Daoy (cell line): Measurements from ENCODE around the gene SPRED1. TPM values are rescaled to one million over a fixed set of nuclear protein-coding genes. Genes with fewer than 3 reads are reported as not detected.

Experiments
- DNase-seq: peaks from one replicate; pipeline ENCODE4 v3.0.0-alpha.2; 2015; ENCODE audit warnings: low read depth
- total RNA-seq: library from RNA; depleted of rRNA; stranded (reverse); fragments of >200 nt; shearing (Covaris generic); gene quantifications from 2 replicates; pipeline ENCODE4 v1.2.3, GENCODE V29; 2014; rRNA removed

SPRED1 gene
- total RNA-seq, 1 experiment from 2014 or later: 15.9 TPM

GRCh38 chr15:38354315-38354929, 101.8 kb downstream of the SPRED1 start:
- peak; percentile 59 for DNase-seq

DNA sequence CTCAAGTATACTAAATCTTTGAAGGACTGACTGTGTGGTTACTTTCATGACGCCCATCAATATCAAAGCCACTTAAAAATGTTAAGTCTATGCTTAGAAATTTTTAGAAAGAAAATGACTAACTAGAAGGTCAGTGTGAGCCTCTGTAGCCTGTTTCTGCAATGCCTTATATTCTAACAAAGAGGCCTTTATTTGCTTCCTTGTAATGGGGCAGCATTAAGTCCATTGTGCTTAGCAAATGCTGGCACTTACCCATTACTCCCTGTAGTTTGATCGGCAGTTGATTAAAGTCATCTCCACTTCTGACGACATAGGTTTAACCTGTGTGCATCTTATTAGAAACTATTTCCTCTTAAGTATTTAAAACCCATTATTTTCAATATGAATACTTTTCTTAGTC, 109.7 kb downstream of the SPRED1 start:
- DNase-seq: no peak

DNA sequence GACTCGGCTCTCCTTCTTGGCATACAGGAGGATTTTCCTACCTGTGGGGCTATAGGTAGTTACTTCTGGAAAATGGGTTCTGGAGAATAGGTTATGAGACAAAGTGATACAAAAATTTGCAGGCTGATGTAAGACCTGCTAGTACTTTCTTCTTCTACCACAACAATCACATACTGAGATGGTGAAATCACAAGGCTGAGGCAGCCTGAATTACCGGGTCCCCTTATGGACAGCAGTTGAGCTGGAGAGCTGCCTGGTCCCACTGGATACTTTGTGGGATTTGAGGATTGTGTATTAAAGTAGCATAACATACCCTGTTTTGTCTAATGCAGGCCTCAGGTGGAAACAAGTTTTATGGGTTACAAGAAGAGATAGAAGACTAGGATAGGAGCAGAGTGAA, 114.8 kb downstream of the SPRED1 start:
- no peak for DNase-seq

- DNase-seq: no peak
Measured at GRCh38 chr15:38369936-38370478, 117.4 kb downstream of the SPRED1 start.

DNA sequence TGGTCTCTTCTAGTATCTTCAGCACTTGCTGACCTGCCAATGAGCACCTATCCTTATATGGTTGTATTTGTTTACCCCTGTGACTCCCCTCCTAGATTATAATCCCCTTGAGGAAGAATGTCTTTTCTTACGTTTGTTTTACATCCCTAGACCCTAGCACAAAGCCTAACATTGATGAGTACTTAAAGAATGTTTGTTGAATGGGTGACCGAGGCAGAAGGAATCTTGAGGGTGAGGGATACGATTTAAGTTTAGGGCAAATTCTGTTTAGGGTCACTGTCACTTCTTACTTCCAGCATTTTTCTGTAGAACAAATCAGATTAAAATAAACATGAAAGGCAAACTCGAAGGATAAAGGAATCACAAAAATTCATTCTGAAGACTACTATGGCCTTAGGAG, 120.4 kb downstream of the SPRED1 start:
- DNase-seq: no peak

DNA sequence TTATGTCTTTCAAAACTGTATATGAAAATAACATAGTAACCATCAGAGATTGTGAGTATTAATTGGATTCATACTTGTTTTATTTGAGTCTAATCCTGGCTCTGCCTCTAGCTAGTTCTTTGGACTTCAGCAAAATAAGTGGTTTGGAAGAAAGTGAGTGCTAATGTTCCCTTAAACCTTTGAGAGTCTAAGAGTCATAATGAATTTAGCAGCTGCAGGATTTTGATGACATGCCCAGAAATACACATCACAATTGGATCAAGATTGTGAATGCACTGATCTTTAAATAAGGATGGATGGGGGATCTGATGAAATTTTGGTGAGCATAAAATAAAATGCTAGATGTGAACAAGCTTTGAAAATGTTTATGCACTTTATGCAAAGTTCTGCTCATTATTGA, 121.4 kb downstream of the SPRED1 start:
- no peak for DNase-seq

DNA sequence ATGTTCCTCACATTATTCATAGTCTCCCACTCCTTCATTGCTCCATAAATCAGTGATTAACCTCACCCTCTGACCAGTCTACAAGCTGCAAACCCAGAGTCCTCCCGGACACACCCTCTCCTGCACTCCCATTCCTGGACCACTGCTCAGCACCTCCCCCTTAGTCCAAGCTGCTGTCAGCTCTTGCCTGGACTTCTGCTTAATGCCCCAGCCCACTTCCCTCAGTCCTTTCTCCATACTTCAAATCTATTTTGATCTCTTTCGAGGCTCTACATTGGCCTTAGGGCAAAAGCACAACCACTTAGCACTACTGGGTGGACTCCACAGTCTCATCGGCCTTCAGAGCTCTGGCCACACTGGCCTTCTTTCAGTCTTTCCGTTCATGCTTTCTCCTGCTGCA, 121.9 kb downstream of the SPRED1 start:
- no peak for DNase-seq

DNA sequence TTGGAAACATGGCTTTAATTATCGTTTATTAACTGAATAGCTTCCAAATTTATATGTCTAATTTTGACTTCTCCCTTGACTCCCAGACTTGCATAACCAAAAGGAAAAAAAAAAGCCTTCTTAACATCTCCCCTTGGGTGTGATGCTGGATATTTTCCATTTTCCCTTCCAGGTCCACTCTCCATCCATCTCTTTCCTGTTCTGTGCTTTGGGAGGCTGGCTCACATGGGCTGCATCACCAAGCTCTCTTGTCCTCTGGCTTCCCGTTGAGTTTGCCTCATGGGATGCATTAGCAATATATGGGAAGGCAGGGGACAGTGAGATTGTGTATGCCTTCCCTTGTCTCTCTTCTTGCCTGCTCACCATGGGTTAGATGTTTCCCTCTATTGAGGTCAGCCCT, 123.4 kb downstream of the SPRED1 start:
- DNase-seq: no peak

DNA sequence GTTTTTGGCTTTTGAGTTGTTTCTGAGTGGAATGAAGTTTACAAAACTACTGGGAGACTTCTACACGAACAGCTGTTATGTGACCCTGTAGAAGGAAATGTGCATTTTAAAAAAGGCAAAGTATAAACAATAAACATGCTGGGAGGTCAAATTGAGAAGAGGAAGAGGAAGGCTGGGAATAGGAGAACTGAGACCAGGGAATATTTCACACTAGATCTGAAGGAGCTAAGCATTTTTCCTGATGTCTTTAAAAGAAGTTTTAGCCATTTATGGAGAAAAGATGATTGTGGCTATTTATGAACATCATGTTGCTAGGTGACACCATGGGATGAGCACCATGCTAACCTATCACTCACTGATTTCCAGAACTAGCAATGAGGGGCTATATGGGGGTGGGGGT, 125.0 kb downstream of the SPRED1 start:
- no peak for DNase-seq

DNA sequence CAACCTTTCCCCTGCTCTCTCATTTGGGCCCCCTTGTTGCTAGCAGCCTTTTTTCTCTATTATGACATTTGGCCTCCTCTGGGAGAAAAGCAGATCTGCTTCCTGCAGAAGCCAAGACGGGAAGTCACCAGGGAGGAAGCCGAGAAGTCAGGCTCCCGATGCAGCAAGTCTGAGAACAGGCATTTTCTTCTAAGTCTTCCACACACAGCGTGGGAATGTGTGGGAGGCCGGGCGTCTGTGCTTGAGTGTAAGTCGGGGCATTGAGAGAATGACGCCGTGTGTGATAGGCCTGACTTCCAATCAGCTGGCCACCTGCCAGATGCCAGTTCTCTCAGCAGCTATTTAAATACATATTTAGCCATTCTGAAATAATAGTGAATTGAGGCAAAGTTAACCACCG, 125.5 kb downstream of the SPRED1 start:
- no peak for DNase-seq

DNA sequence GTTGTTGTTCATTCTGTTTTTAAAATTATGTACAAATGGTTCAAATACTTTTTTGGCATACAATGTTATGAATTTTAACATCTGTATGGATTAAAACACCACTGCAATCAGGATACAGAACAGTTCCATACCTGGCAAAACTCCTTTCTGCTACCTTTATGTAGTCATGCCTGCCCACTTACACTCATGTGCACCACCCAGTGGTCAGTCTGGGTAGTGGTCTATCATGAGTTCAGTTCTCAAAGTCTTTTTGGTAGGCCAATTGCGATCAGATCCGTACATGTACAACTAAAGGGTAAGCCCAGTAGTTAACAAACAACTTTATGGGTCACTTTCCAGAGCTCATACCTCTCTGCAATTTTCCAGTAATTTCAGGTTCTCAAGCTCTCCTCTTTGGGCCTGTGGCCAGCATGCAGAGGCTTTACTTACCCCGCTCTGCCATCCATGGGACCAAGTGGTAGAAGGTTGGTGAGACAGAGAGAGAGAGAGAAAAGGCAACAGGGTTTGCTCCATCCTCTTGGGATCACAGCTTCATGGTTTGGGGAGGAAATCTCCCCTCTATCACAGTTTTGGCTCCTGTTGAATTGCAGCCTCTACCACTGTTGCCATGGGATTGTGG, 137.4 kb downstream of the SPRED1 start:
- peak; percentile 61 for DNase-seq

DNA sequence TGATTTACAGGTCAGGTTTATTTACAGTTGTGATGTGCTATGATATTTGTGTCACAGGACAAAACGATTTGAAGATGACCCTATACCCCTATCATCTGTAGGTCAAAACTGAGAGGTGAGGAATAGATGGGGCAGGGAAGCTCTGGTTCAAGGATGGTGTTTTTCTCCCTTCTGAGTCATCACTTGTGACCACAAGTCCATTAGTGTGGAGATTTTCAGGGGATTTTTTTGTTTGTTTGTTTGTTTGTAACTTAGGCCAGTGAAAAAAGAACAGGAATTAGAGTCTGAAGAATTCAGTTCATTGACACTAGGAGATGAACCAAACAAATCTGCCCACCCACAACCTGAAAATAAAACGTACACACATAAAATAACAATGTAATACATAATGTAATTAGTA, 138.6 kb downstream of the SPRED1 start:
- DNase-seq: no peak

DNA sequence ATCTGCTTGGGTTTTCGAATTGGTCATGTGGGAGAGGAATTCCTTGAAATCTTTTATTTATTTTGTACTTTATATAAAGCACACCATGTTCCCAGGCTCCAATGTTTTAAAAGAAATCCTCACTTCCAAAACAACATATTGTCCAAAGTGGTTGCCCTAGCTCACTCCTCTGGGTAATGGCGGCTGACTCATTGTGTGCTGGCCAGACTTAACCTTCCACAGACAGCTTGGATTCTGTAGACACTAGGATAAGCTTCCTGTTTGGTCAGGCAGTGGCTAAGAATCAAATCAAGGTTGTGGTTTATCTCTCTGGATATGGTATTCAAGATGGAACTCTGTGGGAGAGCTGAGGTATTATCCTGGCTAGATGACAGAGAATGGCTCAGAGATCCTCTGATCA, 145.5 kb downstream of the SPRED1 start:
- DNase-seq: peak; percentile 95

DNA sequence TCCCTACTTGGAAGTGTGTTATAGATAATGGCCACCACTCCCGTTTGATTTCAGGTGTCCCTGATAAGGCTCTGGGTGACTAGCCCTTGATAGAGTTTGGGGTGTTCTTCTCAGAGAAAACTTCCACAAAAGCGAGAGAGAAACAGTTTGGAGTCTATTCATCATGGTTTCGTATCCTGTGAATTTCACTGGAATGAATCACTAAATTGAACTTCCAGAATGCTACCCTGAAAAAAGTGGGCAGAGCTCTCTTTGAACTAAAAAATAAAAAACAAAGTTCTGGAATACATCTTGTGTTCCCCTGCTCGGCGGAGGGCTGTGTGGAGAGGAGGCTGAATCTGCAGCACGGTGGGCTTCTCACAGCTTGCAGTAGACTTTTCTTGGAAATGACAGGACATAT, 148.5 kb downstream of the SPRED1 start:
- DNase-seq: no peak

DNA sequence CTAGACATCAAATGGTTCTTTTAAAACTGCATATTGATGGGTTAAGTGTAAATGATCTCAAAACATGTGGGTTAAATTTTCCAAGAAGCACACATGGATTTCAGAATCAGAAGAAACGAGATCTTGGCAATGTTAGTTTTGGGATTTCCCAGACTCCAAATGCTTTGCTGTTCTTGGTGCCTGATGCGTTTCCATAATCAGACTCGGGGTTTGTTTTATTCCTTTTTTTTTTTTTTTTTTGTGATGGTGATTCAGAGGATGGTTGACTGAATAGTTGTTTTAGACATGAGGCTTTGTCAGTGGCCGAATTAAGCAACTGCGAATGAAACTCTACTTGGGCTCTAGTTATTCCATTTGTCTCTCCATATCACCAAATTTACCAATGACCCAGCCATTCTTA, 149.1 kb downstream of the SPRED1 start:
- DNase-seq: no peak

GRCh38 chr15:38406436-38406835, 153.8 kb downstream of the SPRED1 start:
- no peak for DNase-seq

Other genes with a start within 250 kb of the SPRED1 start
- gene FAM98B, start 201.3 kb downstream of the SPRED1 start, total RNA-seq: 3.6 and 7.1 TPM in 2 replicates